PFSK-1 (cell line): ENCODE measurements around the gene GRIP1.

Source experiments
- POLR2AphosphoS5 ChIP-seq: IDR thresholded peaks from 2 replicates; pipeline ENCODE4 v1.6.1; 2012; ENCODE audit warnings: low read depth, mild to moderate bottlenecking, control low read depth, low read length, moderate library complexity
- REST ChIP-seq, 2 experiments: IDR thresholded peaks; 2 replicates each; pipeline versions ENCODE4 v1.6.1 to v1.8.0; 2011 to 2012; ENCODE audit warnings: low read depth in 2 of 2, low read length in 2 of 2, control low read depth in 1 of 2, inconsistent platforms in 1 of 2, mild to moderate bottlenecking in 1 of 2, moderate library complexity in 1 of 2; ENCODE audit not compliant: insufficient read depth in 1 of 2
- TAF1 ChIP-seq: IDR thresholded peaks from 2 replicates; pipeline ENCODE4 v1.6.1; 2012; ENCODE audit warnings: low read length, control low read depth, borderline replicate concordance; ENCODE audit not compliant: insufficient read depth

GRCh38 chr12:66674495-66675122, 4.3 kb downstream of the GRIP1 start:
- TF ChIP-seq REST (IDR thresholded peaks at IDR 0.05; ENCODE audit: insufficient read depth in 1 of 2, low read depth in 2 of 2, low read length in 2 of 2) (no peak), TAF1 (no peak), POLR2AphosphoS5 (no peak)
